Measurements from ENCODE around the gene TICRR.

TICRR gene

GRCh38 chr15:89672221-89673164 lies 97.2 kb downstream of the TICRR start:
- DNase-seq (ENCODE audit: low spot score) = no peak

DNA sequence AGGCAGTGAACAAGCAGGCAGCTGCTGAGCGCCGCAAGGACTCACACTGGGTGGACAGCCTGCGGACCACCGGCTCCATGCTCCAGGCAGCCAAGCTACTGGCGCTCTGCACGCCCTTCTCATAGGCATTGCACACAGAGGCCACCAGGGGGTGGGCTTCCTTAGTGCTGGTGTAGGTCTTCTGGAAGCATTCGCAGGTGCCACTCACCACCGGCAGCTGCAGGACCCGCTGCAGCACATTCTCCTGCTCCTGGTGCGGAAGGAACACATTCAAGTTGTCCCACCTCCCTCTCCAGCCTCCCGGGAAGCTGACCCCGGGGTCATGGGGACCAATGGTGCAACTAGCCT lies 97.9 kb downstream of the TICRR start:
- no peak for DNase-seq (ENCODE audit: low spot score)

DNA sequence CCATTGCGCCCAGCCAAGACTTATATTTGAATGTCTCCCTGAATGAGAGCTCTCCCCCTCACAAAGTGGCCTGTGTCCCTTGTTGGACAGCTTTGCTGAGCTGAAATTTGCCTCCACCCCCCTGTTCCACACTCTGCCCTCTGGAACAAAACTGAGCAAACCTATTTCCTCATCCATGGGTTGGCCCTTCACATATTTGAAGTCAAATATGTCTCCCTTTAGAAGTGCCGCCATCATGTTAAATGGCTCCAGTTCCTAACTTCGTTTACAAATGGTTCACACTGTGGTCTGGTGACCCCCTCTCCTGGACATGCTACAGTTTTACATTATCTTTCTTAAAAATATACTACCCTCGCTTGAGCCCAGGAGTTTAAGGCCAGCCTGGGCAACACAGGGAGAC lies 99.3 kb downstream of the TICRR start:
- no peak for DNase-seq (ENCODE audit: low spot score)

- no peak for DNase-seq (ENCODE audit: low spot score)
Measured at GRCh38 chr15:89675606-89676005, 100.3 kb downstream of the TICRR start.

- no peak for DNase-seq (ENCODE audit: low spot score)
Measured at GRCh38 chr15:89677381-89677780, 102.1 kb downstream of the TICRR start.

Data from left forelimb (tissue), 1 donor.